Activated CD8-positive, alpha-beta memory T cell treated with anti-CD3 and anti-CD28 coated beads for 36 hours (primary cell): ENCODE data around the gene PMM2. TPM values are rescaled to one million over a fixed set of nuclear protein-coding genes. Genes with fewer than 3 reads are reported as not detected.
"Not testable (repeated sequence)": the region's sequence is repeated elsewhere in the genome, so short reads cannot be mapped to it uniquely, and the experiment has no call there.

Experiments
- CTCF ChIA-PET: fragments of 350-600 bp; sonication (Branson Sonifier 250); formaldehyde crosslinking; loops from one replicate; lab custom pipeline; 2021; ENCODE audit warnings: antibody characterized with exemption; lab: Charles Lee
- POLR2A ChIA-PET: fragments of 350-600 bp; sonication (Branson Sonifier 250); formaldehyde crosslinking; loops from one replicate; lab custom pipeline; 2021; ENCODE audit warnings: antibody characterized with exemption; lab: Charles Lee
- total RNA-seq, 2 experiments: library from RNA; stranded (reverse); gene quantifications; one replicate each; pipeline ENCODE4 v1.2.3, GENCODE V29; 2021

PMM2 gene
- total RNA-seq, 2 experiments from 2014 or later: 54.6 to 56.4 TPM

DNA sequence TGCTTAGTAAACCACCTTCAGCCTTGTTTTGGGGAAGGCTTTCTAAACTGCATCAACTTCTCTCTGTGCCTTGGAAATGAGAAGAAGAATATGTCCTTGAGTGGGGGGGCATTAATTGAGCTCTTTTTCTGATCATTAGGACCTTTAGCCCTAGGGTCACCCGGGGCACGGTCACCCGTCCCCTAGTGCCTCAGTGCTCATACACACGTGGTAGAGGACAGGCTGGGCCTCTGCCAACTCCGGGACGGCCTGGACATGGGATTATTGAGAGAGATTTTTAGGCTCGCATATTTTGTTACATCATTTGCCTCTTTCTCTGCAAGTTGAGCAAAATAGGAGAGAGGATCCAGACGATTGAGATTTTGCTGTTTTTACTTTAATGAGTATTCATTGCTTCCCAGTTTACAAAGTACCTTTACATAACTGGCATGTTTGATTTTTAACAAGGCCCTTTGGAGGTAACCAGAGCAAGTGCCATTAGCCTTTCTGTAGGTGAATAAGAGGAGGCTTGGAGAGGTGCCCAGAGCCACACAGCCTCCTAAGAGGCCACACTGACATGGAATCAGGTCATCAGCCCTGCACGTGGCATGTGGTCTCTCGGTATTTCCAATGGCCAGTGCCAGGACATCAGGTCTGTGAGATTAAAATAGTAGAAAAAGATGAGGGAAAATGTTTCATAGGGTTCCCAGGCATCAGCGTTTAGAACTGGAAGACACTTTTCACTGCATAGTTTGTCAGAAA lies 11.1 kb downstream of the PMM2 start:
- ChIA-PET CTCF (no interaction called here), POLR2A (no interaction called here)

DNA sequence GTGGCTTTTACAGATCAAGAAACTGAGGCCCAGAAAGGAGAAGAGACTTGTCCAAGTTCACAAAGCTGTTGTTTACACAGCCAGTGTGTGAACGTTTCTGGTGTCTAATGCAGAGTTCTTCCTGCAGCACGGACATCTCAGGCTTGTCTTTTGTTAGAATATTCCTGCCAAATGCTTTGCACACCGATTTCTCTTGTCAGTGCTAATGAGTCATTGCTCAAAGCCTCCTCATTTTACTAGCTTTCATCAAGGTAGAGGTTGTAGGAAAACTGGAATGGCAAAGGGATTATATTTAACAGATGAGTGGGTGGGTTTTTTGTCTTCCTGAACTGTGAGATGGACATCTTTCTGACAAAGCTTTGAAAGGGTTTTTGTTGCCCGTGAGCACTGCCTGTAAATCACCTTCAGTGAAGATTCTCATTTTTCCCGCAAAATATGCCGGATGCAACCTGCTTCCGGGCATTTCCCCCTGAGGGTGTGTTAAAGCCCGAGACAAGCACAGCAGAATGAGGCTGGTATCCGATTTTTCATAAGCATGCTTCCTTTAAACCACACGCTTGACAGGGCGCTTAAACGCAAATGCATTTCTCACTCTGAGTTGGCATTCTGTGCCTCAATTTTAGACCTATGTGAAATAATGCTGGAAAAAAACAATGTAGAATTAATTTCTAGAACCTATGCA lies 14.7 kb downstream of the PMM2 start:
- ChIA-PET CTCF (interaction anchor here (0.5 kb wide), 1 partner anchor 76 kb away, joined by 5 read pairs; no protein-coding TSS in a partner anchor), POLR2A (no interaction called here)

DNA sequence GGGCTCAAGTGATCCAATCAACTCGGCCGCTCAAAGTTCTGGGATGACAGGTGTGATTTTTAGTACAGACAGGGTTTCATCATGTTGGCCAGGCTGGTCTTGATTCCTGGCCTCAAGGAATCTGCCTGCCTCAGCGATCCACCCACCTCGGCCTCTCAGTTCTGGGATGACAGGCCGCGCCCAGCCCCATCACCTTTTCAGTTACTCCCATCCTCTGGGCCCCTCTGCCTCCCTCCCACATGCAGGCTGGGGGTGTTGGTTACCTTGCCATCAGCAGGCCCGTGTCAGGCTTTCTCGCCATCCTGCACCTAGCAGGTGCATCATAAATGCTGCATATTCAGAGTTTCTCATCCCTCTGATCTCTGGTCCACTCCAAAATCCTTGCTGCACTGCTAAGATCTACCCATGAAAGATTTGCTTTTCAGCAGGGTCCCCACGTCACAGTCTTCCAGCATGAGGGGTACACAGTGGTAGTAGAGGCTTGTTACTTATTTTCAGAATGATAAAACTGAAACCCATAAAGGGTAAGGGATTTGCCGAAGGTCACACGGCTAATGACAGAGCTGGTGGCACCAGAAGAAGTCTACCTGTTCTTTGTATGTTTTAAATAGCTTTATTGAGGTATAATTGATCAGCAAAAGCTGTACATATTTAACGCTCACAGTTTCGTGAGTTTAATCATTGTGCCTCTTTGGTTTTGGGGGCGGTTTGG lies 16.6 kb downstream of the PMM2 start:
- POLR2A ChIA-PET: no interaction called here
- CTCF ChIA-PET: no interaction called here

DNA sequence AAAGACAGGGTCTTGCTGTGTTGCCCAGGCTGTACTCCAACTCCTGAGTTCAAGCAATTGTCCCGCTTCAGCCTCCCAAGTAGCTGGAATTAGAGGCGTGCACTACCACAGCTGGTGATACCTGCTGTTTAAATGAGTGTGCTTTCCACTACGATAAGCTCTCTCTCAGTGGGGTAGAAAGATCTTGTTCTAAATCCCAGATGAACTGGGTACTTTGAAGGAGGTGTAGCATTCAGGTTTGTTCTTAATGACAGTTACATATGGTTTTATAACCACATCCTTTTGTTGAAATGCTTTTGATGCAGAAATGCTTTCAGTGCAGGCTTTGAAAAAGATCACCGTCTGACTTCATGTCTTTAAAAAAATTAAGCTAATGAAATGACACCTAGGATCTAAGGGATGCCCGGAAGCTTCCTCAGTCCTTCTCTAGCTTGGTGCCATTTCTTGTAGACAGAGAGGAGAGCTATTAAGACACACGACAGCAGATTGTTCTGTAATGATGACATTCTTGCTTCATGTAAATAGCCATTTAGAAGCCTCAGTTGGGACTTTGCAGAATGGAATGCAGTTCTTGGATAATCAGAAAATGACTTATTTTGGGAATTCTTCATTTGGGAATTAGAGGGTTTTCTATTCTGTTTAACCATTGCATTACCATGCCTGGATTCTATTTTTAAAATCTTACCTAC lies 19.5 kb downstream of the PMM2 start:
- POLR2A ChIA-PET: interaction anchor here (1.6 kb wide), 1 partner anchor 51 kb away, joined by 6 read pairs; the partner anchor contains the start of gene CARHSP1

DNA sequence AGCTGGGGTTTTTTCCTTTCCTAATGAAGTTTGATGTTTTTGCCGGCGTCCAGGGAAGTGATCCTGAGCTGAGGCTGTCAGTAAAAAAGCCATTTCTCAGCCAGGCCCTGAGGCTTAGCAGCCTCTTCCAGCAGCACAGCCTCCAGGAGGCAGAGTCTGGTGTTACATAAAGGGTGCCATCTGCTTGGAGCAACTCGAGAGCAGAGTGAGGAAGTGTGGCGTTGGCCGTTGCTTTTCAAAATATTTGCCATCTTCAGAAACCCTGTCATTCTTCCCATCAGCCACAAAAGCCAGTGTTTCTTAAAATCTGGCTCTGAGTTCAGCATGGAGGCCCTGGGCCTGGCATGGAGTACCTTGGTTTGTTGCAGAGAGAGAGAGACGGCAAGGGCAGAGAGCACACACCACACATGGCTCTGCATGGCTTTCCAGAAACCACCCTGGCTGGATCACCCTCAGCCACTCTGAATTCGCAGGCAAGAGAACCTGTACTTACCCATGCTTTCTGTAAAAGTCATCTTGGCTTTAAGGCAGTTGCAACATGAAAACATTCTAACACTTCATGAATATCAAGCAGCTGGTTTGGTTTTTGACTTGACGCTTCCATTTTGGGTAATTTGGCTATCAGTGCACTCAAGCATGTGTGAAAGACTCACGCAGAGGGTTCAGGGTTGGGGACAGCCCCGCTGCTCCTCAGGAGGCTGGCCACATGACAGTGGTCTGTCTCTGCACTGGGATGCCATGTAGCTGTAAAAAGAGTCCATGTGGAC lies 21.0 kb downstream of the PMM2 start:
- CTCF ChIA-PET: no interaction called here
- POLR2A ChIA-PET: no interaction called here

More for the DNA sequence above, 19.5 kb downstream of the PMM2 start:
- CTCF ChIA-PET: no interaction called here

DNA sequence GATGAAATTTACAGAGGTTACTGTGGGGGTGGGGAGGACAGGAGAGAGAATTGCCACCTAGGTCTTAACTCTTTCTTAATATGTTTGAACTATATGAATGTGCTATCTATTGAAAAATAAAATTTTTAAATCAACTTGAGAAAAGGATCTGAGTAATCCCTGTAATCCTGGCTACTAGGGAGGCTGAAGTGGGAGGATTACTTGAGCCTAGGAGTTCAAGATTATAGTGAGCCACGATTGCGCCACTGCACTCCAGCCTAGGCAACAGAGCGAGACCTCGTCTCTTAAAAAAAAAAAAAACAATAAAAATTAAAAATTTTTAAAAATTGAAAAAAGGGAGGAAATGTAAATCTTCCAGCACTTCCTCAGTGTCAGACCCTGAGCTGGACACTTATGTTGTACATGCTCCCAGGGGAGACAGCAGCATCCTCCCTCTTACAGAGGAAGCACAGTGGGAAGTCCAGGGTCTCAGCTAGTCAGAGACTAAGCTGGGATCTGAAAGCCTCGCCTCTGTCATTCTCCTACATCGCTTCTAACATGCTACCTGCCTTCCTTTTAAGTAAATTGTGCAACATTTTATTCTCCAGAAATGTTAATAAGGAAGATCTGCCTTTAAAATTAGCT lies 21.9 kb downstream of the PMM2 start:
- CTCF ChIA-PET: interaction anchor here (1.2 kb wide), 1 partner anchor 159 kb away, joined by 3 read pairs; no protein-coding TSS in a partner anchor
- POLR2A ChIA-PET: no interaction called here

DNA sequence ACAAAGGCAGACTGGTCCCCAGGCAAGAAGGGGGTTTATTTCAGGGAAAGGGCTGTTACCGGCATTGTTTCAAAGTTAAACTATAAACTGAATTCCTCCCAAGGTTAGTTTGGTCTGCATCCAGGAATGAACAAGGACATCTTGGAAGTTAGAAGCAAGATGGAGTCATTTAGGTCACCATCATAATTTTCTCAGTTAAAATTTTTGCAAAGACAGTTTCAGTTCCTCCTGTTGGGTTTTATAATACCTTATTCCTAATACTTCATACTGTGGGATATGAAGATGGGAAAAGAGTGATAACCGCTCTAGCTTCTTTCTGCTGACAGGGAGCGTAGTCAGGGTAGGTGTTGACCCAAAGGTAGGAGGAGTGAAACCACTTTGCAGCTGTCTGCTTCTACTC lies 24.8 kb downstream of the PMM2 start:
- ChIA-PET POLR2A (no interaction called here), CTCF (interaction anchor here (0.6 kb wide), 1 partner anchor 9 kb away, joined by 3 read pairs; no protein-coding TSS in a partner anchor)

DNA sequence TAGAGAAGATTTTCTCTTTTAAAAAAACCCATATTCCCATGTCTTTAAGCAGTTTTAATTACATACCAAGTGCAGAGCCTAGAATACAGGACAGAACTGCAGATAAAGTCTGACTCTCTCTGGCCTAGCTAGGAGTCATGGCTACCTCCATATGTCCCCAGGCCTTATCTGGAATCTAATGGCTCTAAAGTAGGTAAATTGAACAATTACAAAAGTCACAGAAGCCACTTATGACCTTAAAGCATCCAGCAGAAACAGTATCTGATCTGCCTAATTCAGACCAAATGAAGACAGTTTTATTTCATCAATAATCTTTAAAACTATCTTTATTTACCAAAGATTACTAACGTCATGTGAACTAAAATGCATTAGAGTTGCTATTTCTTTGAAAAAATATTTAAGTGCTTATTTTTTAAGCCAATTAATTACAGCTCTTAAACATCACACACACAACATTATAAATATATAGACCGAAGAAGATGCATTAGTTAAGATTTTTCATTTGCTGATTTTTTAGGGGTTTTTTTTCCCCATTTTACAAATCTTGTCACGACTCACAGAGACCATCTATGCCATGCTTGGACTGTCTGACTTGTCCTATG lies 28.7 kb downstream of the PMM2 start:
- POLR2A ChIA-PET: no interaction called here
- CTCF ChIA-PET: no interaction called here

DNA sequence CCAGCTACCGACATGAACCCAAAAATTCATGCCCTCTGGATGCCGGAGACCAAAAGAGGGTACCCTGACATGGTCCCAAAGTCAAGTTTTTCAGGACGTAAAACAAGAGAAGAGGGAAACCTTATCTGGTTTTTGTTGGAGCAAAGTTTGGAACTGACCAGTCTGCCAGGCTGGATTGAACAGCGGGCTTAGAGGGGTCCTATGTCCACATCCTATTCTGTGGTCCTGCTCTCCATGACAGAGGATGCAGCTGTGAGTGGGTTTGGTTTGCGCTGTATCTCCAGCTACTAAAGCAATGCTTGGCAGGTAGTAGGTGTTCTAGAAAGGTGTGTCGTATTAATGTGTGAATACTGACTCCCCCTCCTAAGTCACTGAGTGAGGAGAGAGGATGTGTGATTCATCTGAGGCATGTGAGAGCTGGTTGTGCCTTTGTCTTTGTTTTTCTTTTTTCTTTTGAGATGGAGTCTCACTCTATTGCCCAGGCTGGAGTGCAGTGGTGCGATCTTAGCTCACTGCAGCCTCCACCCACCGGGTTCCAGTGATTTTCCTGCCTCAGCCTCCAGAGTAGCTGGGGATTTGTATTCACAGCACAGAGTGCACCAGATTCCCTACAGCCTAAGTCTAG lies 31.0 kb downstream of the PMM2 start:
- CTCF ChIA-PET: no interaction called here
- POLR2A ChIA-PET: no interaction called here

DNA sequence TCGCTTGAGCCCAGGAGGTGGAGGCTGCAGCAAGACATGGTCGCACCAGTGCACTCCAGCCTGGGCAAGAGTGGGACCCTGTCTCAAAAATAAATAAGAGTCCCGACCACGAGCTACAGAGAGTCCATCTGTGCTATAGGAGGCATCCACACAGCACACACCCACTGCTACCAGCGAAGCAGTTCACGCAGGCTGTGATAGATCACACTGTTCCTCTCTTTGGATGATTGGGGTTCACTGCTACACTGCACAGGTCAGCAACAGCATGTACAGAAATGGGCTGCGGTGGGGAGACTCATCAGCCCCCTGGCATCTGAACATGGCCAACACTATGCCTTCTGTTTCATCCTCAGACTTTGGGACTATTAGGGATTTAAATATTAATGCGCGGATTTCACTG lies 33.8 kb downstream of the PMM2 start:
- ChIA-PET POLR2A (no interaction called here), CTCF (no interaction called here)

DNA sequence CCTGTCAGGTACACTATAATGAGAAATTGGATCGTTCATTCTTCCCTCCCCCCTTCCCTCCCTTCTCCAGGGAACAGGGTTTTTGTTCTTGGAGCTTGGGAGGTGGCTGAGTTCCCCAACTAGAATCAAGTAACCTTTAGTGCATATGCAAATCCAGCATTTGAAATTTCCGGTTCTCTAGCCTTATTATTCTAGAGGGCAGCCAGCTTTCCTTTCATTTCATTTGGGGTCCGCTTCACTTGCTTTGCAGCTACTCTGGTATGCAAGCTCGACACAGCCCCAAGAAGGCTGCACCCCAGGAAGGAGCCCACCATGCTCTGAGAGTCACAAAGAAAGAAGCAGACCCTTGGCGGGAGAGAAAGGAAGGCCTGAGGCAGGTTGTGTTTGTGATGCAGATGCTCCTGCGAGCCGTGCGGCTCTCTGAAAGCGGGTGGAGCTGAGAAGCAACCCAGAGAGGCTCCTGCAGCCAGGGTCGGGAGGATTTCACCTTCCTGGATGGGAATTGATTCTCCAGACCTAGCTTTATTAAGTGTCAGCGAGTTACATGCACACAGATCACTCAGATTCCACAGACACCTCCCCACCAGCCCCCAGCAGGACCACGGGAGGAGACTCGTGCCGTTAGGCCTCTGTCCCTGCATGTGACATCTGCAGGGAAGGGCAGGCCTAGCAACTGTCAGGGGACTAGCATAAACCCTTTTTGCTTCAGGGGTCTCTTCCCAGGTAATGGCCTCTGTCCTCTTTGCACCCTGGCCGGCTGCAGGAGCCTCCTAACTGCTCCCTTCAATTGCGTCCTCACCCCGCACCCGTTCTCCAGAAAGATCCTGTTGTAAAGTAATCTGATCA lies 34.5 kb downstream of the PMM2 start:
- CTCF ChIA-PET: no interaction called here
- POLR2A ChIA-PET: no interaction called here

DNA sequence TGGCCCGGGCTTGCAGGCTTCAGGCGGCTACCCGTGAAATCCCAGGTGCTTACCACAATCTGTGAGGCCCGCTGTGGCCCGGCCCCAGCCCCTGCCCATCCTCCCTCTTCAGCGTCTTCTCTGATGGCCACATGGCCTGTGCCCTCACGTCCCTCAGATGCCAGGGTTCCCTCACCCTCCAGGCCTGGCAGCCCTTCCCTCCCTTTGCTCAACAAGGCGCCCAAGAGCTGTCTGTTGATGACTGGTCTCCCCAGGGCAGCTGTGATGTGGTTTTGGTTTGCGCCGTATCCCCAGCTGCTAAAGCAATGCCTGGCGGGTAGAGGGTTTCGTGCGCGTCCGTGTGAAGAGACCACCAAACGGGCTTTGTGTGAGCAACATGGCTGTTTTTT lies 35.1 kb downstream of the PMM2 start:
- ChIA-PET POLR2A (no interaction called here), CTCF (no interaction called here)

DNA sequence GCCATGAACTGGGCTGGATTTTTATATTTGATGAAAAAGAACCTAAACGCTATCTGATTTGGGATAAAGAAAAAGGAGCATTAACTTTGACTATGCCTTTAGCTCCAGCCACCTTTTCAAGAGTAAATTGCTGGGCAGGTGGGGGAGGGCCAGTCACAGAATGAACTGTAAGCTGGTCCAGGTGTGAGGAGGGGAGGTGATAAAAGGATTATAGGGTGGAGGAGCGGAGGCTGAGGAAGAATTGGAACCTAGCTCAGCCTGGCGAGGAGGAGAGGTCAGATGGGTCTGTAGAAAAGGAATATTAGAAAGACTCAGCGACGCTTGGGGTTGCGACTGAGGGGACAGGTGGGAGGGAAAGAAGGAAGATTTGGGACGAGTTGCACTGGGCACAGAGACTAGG lies 39.2 kb downstream of the PMM2 start:
- CTCF ChIA-PET, POLR2A ChIA-PET: not testable (repeated sequence)

DNA sequence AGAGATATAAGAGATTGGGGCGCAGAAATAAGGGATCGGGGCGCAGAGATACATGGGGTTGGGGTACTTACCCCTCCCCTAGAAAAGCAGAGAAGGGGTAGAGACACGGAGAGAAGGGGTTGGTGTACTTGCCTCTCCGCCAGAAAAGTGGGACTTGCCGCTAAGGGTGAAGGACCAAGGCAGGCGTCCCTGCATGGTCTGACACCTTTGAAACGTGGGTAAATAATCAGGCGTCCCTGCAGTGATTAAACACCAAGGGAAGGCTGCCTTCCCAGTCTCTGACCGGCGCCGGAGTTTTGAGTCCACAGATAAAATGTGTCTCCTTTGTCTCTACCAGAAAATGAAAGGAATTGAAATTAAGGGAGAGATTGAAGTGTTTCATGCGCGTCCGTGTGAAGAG lies 40.0 kb downstream of the PMM2 start:
- POLR2A ChIA-PET, CTCF ChIA-PET: not testable (repeated sequence)

DNA sequence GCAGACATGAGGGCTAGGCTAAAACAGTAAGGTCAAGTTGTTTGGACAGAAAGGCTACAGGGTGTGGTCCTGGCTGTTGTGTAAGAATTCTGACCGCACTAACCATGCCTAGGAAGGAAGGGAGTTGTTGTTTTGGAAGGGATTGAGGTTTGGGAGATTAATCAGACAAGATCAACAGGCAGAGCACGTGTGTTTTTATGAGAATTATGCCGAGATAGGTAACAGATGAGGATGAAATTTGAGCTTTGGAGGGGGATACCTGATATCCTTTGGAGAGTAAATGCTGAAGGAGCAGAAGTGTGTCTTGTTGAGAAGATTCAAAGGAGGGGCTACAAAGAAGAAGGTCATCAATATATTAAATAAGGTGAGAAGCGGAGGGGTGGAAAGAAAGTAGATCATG lies 44.4 kb downstream of the PMM2 start:
- CTCF ChIA-PET, POLR2A ChIA-PET: not testable (repeated sequence)

DNA sequence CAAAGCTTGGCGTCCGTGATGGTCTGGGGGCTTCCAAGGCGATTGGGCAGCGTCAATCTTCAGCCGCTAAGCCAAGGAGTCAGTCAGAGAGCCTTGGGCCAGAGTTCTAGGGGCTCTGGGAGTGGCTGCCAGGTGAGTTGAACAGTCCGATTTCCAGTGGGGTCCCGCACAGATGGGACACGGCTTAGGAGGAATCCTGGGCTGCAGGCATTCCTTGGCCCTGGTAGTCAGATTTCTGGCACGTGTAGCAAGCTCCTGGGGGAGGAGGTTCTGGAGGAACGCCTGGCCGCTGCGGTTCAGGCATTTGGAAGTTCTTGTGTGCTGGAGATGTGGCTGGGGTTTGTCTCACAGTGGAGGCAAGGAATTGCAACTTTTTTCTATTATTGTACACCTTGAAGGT lies 45.7 kb downstream of the PMM2 start:
- CTCF ChIA-PET, POLR2A ChIA-PET: not testable (repeated sequence)

DNA sequence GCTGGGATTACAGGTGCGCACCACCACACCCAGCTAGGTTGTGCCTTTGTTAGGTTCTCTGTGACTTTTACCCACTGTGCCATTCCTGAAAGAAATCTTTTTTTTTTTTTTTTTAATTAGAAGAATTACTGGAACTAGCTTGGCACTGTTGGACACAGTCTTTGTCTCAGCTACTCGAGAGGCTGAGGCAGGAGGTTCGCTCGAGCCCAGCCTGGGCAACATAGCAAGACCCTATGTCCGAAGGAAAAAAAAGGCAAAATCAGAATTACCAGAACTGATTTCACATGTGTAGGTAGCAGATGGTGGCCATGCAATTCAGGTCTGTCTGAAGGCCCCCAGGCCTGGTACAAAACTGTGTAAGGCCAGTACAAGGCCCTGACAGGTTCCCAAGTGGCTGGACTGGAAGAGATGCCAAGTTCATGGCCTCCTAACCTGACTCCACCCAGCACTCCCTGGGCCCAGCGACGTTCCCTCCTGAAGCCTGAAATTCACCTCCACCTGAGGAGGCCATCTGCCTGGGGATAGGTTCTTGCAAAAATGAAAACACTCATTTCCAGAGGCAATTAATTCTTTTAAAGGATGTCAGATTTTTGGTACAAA lies 48.2 kb downstream of the PMM2 start:
- CTCF ChIA-PET: no interaction called here

More for the DNA sequence above, 48.2 kb downstream of the PMM2 start:
- POLR2A ChIA-PET: no interaction called here
